ENCODE results near the gene EIF4G2. TPM values are rescaled to one million over a fixed set of nuclear protein-coding genes. Genes with fewer than 3 reads are reported as not detected.

Gene EIF4G2
- total RNA-seq, 1 donor from 2014 or later, result 818 TPM

DNA sequence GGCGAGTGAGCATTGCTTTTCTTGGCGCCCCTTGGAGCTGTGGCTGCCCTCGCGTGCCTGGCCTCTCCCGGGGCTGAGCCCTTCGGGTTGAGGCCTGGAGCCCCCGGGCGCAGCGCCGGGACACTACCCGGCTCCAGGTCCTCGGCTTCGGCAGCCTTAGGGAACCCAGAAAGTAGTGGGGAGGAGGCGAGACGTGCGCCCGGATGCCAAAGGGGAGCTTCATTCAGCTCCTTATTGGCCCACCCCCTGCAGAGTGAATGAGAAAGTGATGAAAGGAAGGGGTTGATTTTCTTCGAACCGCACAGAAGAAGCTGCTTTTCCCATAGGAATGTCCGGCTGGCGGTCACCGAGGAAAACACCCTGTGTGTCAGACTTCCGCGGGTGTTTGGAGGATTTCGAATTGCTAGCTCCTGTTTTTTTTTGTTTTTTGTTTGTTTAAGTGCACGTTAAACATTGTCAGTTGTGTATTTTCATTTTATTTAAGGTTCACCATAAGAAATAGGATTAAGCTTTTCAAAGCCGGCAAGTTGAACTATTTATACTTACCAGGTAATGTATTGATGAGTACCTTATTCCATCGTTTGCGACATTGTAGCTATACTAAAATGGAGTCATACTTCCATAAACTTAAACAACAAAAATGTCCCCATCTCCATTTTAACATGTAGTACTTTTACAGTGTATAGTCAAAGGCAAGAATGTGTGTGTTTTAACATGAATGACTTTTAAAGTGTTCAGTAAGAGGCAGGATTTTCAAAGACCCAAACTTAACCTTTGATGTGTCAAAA is 841 bp upstream of the EIF4G2 start:
- intact Hi-C loops (cut with micrococcal nuclease), result loop anchor here (1.0 to 5.0 kb wide), 12 partner anchors 17 to 1387 kb away; partner anchors contain the start of genes ADM, CTR9, MICAL2 and WEE1

- intact Hi-C loops (cut with micrococcal nuclease), result loop anchor here (1.0 to 5.0 kb wide), 10 partner anchors 15 to 1348 kb away; partner anchors contain the start of genes ADM, MICAL2, RNF141 and WEE1
Observed at GRCh38 chr11:10808235-10808552, 532 bp downstream of the EIF4G2 start.

DNA sequence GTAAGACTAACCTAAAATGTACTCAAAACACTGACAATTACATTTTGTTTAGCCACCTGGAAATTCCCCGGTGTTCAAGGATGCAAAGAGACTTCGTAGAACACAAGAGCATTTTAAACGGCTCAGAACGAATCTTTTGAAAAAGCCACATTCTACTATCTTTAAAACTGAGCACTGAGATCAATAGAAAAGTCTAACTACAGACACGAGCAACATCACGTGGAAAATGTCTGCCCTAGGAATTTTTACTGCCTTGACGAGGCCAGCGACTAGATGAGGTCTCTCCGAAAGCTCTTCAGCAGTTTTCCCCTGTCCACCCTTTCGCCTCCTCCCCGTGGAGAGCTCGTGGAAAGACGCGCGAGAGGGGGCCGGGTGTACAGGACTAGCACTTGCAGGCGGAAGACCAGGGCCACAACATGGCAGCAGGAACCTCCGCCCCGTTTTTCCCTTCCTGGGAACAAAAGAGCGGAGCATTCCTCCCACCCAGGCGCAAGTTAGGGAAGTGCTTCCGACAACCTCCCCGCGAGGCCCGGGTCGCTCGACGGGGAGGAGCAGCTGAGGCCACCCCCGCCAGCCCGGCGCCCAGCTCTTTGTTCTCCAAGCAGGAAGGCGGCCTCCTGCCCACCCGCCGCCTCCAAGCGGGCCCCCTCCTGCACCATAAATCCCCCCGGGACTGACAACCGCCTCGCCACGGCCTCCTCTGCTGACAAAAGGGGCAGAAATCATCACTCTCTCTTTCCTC is 1.1 kb downstream of the EIF4G2 start:
- intact Hi-C loops (cut with micrococcal nuclease), result loop anchor here (1.0 to 5.0 kb wide), 12 partner anchors 8 to 1493 kb away; partner anchors contain the start of genes ADM, MICAL2, RNF141 and TMEM41B

GRCh38 chr11:10806206-10806605 is 2.5 kb downstream of the EIF4G2 start:
- intact Hi-C loops (cut with micrococcal nuclease), result loop anchor here (2.0 to 5.0 kb wide), 4 partner anchors 216 to 1491 kb away; partner anchors contain the start of genes ADM, TMEM41B and WEE1

- intact Hi-C loops (cut with micrococcal nuclease), result loop anchor here (2.0 to 5.0 kb wide), 4 partner anchors 217 to 1491 kb away; partner anchors contain the start of genes ADM, TMEM41B and WEE1
Observed at GRCh38 chr11:10805741-10806140, 3.0 kb downstream of the EIF4G2 start.

DNA sequence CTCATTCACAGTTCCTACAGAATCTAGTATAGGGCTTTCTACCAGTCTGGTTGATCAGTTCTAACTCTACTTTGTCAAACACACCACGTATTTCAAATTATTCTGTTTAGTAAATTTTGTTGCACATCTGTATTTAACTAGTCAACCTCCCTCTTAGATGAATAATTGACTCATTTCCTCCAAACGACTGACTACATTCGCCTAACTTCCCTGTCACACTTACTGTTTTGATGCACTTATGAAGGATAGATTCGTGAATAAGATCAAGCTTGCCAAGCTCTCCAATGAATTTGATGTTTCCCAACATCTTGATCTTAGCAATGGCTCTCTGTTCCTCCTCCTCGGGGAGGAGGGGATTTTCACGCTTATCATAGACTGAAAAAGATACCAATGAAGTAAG is 5.0 kb downstream of the EIF4G2 start:
- intact Hi-C loops (cut with micrococcal nuclease), result no loop called here

DNA sequence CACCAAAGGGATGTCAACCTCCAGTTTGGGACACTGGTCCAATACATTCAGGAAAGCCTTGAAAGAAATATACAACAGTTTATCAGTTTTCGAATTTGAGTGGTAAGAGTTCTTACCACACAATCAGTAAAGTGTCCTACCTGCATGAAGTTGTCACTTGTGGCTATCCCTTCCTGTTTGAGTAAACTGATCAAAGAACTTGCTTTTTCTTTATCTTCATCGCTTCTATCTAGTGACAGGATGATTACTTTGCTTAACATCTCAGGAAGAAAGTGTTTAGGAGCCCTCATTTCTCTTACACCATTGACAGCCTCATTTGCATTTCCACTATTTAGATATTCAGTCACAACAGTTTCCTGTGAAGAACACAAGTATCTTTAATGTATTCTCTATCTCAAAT is 8.4 kb downstream of the EIF4G2 start:
- intact Hi-C loops (cut with micrococcal nuclease), result no loop called here

GRCh38 chr11:10798330-10798928 is 10.3 kb downstream of the EIF4G2 start:
- intact Hi-C loops (cut with micrococcal nuclease), result no loop called here

GRCh38 chr11:10797531-10797930 is 11.2 kb downstream of the EIF4G2 start:
- intact Hi-C loops (cut with micrococcal nuclease), result loop anchor here (2.0 kb wide), 1 partner anchor 27 kb away; no protein-coding TSS in a partner anchor

DNA sequence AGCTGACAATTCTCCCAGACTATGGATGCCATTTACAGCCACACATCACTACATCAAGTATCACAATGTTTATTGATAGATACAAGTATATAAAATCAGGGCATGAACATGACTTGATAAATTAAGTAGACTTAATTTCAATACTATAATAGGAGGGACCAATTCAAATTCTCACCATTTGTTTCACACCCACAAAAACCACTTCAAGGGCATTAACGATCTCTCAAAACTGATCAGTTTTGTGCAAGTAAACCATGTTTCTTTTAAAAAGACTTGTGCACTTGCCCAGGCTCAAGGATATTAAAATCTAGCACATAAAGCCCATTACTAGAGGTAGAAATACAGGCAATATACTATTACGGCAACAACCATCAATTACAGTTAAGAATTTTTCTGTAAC is 11.7 kb downstream of the EIF4G2 start:
- intact Hi-C loops (cut with micrococcal nuclease), result loop anchor here (2.0 kb wide), 1 partner anchor 26 kb away; no protein-coding TSS in a partner anchor

- intact Hi-C loops (cut with micrococcal nuclease), result loop anchor here (2.0 kb wide), 1 partner anchor 25 kb away; no protein-coding TSS in a partner anchor
Observed at GRCh38 chr11:10796191-10796590, 12.5 kb downstream of the EIF4G2 start.

GRCh38 chr11:10793470-10794255 is 15.1 kb downstream of the EIF4G2 start:
- intact Hi-C loops (cut with micrococcal nuclease), result loop anchor here (2.0 kb wide), 1 partner anchor 15 kb away; the partner anchor contains the start of gene EIF4G2

- intact Hi-C loops (cut with micrococcal nuclease), result loop anchor here (1.0 to 2.0 kb wide), 5 partner anchors 16 to 995 kb away; partner anchors contain the start of gene EIF4G2
Observed at GRCh38 chr11:10792385-10793068, 16.2 kb downstream of the EIF4G2 start.

GRCh38 chr11:10786451-10786850 is 22.3 kb downstream of the EIF4G2 start:
- intact Hi-C loops (cut with micrococcal nuclease), result no loop called here

GRCh38 chr11:10785146-10785474 is 23.6 kb downstream of the EIF4G2 start:
- intact Hi-C loops (cut with micrococcal nuclease), result no loop called here

DNA sequence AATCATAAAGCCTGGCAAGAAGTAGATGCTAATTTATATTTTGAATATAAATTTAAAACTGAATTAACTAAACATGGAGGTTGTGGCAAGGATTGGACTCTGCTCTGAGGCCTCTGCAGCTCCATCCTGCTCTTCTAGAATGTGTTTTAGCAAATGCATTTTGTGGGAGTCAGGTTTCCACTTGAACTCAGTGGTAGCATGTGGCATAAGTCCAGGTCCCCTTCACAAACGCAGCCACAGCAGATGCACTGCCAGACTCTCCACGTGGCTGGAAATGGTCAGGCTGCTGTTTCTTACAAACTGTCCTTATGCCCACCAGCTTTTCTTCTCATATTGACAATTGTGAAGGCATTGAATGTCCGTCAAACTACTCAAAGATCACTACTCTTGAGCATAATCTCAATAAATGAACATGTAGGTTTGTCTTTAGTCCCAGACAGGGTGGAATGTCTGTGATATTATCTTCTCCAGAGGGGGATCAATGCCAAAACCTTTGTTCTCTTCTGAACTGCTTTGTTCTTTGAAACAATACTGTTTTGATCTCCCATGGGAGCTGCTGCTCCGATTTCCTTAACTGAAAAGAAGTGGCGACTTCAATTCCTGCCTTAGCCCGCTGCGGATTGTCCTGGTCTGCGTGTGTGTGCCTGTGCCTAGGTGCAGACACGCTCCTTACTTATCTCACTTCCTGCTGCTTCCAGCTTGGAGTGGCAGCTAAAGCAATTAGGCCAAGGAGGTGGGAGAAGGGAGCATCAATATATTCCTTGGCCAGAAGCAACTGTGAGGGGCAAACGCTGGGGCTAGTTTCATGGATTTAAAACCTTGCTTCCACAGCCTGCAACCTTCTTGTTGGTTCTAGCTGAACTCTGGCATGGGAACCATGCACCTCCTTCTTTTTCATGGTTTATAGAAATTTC is 24.2 kb downstream of the EIF4G2 start:
- intact Hi-C loops (cut with micrococcal nuclease), result no loop called here

- intact Hi-C loops (cut with micrococcal nuclease), result no loop called here
Observed at GRCh38 chr11:10780040-10780439, 28.7 kb downstream of the EIF4G2 start.

DNA sequence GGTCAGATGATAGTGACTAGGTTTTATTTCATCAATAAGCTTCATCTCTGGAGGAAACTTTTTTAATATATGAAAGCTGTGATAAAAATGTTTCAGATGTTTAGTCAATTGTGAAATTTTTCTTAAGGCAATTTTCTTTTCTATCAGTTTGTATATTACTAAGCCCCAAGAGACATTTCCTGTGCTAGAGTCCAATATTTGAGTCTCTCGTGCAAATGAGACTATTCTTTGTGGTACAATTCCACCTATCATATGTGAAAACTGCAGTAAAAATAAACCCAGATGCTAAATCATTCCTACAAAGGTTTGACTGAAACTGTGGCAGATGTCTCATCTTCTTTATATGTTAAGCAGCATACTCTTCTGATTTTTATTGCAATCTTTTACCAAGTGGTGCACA is 29.6 kb downstream of the EIF4G2 start:
- intact Hi-C loops (cut with micrococcal nuclease), result no loop called here
